A172 (cell line): ENCODE data around the gene PCDH9. TPM values are rescaled to one million over a fixed set of nuclear protein-coding genes. Genes with fewer than 3 reads are reported as not detected.
A peak's percentile ranks its signal among the peaks of the same experiment; 100 is the strongest.

Source experiments
- DNase-seq: peaks from one replicate; pipeline ENCODE4 v3.0.0-alpha.2; 2015; ENCODE audit warnings: low spot score
- total RNA-seq: library from RNA; depleted of rRNA; stranded (reverse); fragments of >200 nt; shearing (Covaris generic); gene quantifications from 2 replicates; pipeline ENCODE4 v1.2.3, GENCODE V29; 2014

The PCDH9 gene
- total RNA-seq, 1 experiment from 2014 or later, result 0.02 TPM

DNA sequence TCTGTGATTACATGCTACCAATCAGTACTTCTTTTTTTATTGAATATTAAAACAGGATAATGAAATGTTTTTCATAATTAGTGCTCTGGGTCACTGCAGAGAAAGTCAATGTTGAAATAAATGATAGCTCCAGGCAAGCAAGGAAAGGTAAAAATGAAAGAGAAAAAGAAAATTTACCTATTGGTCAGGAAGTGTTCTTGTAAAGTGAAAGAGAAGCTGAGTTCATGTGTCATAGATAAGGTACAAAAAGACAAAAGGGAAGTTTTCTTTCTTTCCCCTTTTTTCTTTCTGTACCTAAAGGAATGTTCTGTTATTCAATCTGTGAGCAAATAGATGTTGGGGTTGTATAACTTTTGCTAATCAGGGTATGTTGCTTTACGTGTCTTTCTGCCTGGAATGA, 197.0 kb downstream of the PCDH9 start:
- no peak for DNase-seq

DNA sequence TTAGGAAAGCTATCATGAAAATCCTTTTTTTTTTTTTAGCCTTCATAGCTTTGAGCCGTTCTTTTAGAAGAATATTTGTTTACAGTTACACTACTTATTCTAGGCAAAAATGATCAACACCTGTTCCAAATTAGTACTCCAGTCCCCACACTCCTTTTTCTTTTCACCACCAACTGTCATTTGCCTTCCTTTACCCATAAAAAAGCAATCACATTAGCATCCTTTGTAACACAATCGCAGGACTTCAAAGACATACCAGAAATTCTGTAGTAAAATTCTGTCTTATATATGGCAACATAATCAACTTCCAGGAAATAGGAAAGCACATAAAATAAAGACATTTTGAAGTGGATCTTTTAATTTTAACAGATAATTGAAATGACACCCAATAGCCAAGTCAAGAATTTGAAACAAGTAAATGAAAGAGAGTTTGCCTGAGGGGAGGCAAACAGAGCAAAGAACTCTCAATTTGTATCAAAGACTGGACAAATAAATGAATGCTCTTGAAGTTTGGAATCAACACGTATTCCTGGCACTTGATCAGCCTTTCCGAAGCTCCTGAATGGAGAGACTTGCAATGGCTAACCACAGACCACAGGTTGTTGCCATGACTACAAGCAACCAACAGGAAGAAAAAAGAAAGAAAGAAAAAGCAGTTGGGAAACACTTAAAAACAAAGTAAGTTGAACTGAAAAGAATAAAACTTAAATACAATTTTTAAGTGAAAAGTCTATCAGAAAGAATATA, 206.8 kb downstream of the PCDH9 start:
- peak; percentile 16 for DNase-seq

DNA sequence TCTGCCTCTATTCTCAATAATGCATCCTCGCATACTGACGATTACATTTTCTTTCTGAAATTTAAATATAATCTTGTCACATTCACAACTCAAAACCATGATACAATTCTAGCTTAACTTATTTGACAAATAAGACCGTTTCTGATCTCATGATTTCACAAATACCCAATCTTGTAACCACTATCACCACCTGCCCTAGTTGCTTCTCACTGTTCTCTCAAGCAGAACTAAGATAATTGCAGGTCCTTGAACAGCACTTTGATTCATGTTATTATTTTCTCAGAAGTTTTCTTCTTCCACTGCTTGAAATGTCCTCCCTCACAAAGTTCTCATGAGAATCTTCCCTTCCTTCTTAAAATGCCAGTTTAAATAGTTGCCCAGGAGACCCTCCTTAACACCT, 211.4 kb downstream of the PCDH9 start:
- DNase-seq, result no peak

DNA sequence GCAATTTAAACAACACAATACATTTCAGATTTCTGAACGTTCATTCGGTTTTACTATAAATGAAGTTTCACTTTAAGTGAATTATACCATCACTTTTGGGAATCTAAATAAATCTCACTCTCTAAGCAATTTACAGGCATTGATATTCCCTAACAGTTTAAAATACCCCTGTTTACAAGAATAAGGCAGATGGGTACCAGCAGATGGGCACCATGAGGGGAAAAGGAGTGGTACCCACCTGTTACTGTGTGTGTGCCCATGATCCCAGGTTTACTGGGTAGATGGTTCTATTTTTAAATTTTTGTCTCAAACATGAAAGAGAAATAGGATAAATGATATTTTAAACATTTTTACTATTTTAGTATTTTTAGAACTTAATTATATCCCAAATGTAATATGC, 212.9 kb downstream of the PCDH9 start:
- DNase-seq, result no peak

DNA sequence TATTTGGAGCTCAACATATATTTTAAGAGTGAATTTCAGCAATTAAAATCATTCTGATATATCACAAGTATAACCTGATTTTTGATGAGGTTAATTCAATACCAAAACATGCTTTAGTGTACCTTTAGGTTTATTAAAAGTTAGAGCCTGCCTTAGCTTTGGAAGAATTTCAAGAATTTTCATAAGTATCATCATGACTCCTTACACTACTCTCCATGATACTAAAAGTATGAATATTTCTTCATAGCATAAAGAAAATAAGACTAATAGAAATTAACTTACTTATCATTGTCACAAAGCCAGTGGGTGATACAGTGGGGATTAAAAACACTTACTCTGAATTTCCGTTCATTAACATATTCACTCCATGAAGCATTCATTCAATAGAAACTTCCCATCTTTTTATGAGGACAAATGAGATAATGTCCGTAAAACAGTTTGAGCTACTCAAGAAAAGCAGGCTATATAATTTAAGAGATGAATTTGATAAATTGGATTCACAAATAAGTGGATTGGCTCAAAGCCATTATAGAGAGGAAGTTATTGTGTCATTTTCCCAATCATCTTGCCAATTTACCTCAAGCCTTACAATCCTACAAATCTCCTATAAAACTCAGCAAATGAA, 214.0 kb downstream of the PCDH9 start:
- DNase-seq, result no peak

DNA sequence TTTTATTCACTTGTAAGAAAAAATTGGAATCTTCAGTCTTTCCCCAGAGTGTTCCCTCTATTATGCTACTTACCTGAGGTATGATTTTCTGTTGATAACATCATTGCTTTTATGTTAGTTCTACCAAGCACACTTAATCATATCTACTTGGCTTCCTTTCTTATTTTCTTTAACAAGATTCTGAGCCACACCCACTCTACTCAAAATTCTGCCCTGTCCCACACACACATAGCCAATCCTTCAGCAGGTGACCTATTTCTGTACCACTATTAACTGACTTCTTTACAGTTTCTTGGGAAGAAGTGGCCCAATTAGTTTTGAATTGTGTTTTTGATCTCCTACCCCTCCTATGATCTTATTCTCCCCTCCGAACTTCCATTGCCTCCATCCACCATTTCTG, 215.7 kb downstream of the PCDH9 start:
- DNase-seq, result no peak

DNA sequence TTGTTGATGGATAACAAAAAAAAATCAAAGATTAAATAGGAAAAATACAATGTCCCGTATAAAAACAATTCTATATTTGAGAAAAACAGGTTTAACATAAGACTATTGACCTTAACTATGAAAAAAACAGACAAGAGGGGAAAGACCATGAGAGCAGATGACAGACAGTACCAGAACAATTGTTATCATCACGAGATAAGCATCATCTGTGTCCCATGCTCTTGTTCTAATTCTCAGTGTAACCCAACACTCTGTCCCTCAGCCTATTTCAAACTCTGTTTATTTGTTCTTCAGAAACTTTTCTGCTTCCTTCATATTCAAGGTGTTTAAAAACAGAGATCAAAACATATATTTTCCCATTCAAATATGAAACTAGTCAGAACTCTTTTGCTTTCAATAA, 216.4 kb downstream of the PCDH9 start:
- no peak for DNase-seq

DNA sequence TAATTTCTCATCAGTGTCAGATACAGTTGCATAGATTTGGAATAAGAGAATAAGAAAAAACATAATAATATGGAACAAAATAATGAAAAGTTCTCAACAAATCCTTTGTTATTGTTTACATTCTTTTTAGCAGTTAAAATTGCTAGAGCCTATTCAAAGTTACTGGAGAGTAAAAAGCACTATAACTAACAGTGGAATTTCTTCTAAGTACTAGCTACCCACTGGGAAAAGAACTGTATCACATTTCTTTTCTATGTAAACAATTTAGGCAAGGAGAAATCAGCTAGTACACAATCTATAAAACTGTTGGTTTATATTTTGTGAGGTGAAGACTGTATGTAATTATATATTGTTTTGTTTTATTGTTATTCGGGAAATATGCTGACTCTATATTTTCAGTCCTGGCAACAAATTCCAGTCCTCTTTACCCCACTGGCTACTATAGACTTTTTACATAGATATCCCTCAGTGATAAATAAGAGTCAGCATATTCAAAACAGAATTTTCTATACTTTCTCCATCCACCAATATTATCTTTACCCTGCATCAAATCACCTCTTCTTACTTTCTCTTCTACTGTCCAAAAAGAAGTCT, 222.0 kb downstream of the PCDH9 start:
- no peak for DNase-seq

DNA sequence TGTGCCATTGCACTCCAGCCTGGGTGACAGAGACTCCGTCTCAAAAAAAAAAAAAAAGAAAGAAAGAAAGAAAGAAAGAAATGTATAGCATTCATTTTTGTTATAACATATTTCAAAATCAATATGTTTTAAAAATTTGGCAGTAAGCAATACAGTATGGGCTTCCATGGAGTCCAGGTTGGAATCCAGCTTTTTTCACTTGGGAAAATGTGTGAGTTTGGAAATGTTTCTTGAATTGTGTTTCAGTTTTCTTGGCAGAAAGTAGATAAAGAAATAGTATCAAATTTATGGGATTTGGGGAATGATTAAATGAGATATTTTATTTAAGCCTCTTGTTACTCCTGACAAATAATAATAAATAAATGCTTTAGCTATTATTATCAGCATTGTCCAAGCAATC, 225.6 kb downstream of the PCDH9 start:
- DNase-seq, result no peak

DNA sequence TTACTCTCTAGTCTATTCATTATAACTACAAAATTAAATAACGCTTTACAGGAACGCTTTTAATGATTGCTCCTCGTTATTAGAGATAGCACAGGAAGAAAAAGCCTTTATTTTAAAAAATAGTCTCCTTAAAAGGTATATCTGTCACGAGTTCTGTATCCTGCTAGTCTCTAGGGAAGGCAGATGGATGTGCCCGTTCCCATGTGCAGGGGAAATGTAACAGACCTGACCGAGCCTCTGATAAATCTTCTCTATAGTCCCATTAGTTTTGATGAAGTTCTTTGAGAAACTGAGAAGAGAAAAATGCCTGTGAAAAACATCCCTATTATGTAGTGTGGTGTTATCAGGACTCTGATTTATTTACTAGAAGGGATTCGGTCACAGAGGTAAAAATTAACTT, 226.4 kb downstream of the PCDH9 start:
- DNase-seq, result no peak

DNA sequence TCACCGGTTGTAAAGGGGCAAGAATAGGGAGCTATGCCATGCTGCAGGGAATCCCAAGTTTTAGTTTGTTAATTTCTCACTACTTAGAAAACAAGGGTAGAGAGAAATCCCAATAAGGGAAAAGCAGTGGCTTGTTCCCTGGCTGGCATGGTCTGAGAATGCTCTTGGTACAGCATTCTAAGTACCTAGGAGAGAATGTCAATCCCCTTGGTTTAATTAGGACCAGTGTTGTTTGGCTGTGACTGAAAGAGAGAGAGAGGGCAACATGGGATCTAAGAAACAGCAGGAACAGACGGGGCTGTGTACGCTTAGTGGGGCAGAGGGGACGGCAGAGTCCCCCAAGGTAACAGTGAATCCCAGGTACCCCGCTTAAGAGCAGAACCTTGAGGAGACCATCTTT, 228.8 kb downstream of the PCDH9 start:
- DNase-seq, result no peak

DNA sequence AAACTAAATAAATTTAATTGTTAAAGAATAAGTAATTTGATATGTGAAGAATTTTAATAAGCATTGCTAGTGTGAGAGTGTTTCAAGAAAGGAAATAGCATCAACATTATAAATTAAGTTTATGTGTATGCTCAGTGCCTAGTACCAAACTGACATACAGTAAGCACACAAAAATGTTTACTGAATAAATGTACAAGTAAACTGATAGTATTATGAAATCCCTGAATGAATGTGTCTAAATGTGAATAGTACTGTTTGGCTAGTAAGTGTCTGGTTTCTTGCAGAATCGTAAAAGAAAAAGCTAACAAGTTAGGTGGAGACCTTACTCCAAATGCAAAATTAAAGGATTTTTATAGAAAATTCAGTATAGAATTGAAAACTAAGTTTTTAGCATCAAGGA, 233.6 kb downstream of the PCDH9 start:
- DNase-seq, result no peak

DNA sequence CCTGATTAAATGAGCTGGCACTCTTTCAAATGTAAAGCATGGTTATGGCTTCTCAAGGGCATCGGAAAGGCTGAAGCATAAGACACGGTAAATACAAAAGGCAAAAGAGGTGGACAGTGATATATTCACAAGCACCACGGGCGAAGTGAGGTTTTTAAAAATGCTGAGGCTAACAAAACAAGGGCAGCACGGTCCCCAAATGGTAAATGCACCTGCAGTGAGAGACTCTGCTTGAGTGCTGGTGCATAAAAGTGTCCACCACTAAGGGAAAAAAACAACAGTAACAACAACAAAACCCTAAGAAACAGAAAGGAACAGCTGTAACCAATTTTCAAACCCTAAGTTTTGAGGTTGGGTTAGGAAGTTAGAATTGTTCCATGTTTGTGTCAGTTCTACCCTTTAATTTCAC, 234.9 kb downstream of the PCDH9 start:
- DNase-seq, result no peak

DNA sequence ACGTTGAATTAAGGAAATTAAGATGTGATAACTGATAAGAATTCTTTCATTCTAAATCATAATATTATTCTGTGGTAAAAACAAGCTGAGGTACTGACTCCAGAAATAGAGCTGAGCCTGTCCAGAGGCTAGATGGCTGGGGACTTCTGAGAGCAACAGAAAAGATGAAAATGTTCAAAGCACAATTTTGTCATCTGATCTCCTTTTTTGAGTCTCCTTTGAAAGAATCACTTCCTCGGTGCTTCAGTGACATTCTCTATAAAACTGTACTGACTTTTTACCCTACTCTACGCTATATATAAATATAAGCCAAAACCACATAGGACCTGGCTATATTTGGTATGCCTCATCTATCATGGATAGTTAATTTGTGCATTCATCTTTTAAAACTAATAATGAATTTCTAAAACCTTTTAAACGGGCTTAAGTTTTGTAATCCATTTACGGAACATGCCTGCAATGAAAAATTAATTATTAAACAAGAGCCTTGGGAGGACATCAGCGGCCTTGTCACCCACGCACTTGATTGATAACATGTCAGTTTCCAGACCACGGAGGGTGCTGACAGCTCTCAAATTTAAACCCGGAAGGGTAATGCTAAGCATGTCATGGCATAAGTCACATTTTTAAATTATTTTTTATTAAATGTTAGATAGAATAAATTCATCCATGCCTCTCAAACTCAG, 235.5 kb downstream of the PCDH9 start:
- DNase-seq, result no peak

DNA sequence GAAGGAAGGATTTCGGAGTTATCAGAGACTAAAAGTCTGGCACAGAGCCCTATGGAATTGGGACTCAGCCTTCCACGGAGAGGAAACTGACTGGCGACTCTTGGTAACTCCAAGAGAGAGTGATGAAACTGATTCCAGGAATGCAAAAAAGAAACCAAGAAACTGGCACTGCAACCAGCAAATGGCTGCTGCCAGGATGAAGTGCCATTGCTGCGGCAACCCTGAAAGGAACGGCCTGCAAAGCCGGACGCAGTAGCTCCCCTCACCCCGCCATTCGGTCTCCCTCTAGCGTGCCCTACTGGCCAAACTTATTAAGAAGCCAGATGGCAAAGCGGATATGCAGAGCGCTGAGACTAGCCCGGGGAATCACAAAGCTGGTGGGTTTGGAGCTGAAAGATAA, 236.0 kb downstream of the PCDH9 start:
- DNase-seq, result peak; percentile 67

DNA sequence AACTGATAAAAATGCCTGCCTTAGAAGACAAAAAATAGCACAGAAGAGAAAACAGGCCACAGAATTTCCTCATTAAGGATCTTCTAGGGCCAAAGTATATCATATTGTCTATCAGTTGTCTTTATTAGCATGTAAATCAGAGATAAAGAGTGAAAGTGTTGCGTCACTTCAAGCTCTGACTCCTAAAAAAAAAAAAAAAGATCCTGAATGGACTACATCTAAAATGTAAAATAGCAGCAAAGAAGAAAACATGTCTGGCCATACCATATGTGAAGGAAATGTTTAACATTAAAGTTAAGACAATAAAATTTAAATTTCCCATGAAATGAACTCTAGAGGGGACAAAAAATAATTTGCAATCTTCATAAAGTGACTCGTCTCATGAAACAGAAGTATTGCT, 237.4 kb downstream of the PCDH9 start:
- no peak for DNase-seq

DNA sequence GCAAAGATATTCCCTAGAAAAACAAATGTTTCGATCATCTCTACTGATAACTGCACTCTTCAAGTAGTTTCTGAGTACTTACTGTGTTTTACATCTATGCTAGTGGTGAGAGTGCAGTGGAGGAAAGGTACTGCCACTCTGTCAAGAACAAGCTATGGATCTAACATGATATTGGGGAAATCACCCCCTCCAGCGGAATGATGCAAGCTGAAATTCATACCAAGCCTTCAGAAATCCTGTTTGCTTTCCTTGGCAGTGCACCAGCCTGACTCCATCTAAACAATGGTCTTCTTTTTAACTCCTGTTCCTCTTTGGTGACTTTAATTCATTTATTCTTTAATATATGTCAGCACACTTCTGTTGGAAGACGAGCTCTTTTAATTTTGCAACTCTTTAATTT, 238.0 kb downstream of the PCDH9 start:
- no peak for DNase-seq

DNA sequence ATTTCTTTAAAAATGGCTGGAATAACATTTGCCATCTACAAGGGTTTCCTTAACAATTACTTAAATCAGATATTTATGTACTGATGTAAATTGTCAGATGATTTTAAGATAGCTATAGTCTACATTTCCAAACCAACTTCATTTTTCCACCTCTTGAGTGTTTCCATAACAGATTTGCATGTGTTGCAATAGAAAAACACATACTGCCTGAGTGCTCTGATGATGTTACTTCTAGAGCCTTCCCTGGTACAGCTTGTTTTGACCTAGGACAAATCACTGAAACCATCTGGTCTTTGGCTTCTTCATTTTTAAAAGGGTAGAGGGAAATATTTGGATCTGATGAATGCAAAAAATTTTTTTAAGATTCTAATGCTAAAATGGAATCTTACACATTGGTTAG, 245.9 kb downstream of the PCDH9 start:
- DNase-seq, result no peak

DNA sequence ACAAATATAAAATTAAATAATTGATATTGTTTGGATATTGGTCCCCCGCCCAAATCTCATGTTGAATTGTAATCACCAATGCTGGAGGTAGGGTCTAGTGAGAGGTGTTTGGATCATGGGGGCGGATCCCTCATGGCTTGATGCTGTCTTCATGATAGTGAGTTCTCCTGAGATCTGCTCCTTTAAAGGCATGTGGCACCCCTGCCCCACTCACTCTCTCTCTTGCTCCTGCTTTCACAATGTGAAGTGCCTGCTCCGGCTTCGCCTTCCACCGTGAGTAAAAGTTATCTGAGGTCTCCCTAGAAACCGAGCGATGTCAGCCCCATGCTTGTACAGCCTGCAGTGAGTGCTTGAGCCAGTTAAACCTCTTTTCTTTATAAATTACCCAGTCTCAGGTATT, 248.2 kb downstream of the PCDH9 start:
- no peak for DNase-seq

DNA sequence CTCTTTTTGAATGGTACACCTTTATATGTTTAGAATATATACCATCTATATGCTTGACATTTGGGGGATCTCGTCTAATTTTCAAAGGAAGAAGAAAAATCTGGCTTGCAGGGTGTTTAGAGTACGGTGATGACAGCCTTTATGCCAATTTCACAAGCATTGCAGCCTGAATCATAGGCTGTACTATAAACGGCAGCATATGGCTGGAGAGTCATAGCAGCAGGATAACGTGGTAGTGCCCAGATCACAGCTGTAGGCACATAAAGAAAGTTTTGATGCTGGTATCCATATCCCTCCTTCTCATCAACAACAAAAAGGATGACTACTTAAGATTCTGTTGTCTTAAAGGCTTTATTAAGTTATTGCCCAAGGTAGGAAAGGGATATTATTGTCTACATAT, 253.0 kb downstream of the PCDH9 start:
- no peak for DNase-seq

DNA sequence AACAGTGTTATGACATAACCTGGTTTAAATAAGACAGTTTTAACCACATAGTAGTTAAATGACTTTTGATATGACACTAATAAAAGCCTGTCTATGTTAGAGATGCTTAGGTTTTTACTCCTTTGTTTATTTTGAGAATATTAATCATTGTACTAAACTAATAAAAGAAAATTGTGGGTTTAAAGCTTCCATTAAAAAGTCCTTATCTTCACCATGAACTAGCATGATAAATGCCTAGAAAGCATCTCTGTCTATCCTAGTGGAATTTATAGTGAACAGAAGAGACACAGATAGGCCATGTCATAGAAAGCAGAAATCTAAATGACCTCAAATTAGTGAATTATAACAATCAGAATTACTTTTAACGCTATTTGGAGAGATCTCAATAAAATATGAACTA, 255.2 kb downstream of the PCDH9 start:
- DNase-seq, result no peak

DNA sequence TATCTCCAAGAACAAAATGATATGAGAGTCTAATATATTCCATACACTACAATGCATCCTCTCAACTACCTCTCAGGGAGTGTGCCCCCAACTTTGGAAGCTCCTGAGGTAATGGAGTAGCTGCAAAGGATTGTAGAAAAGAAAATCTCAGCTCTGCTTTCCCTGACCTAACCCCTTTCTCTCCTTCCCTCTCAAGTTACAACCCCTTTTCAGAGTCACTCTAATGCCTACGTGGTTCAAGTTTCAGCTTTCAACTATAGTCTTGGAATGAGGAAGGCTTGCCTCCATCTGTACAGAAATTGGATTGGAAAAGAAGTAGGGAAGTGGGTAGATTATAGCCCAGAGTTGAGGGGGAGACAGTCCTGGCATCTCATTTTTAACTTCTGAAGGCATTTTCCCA, 256.0 kb downstream of the PCDH9 start:
- no peak for DNase-seq

DNA sequence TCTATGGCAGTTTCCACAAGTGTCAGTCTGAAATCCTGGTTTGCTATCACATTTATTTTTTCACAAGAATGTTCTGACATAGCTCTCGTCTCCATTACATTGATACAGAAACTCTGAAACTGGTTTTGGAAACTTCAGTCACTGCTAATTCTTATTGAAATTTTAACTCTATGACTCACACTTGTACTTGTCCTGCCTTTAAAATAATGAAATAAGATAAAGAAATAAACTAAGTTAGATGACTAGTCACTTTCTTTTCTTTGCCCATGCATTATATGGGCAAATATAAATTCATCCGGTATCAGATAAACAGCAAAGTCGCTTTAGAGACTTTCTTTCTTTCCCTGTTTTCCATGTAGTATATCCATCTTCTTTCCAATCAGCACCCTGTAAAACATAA, 257.5 kb downstream of the PCDH9 start:
- DNase-seq, result no peak
